ENCODE results near the gene OR56A4. TPM values are rescaled to one million over a fixed set of nuclear protein-coding genes. Genes with fewer than 3 reads are reported as not detected.
"Not testable (repeated sequence)": the region's sequence is repeated elsewhere in the genome, so short reads cannot be mapped to it uniquely, and the experiment has no call there.

The OR56A4 gene
- total RNA-seq, 1 experiment from 2014 or later: not detected

DNA sequence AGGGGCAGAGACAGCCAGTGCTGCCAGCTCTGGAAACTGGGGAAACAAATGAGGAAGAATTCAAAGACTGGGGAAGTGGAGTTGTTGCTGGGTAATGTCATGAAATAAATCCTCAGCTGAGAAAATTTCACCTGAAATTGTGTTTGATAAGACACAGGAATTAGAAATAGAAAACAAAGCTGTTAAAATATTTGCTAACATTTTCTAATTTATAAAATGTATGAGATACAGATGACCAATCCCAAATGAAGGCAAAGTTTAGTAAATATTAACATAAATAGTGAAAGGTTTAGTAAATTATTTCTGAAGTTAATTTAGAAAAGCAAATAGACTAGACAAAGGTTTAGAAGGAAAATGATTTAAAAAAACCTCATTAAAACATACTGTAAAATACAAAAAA lies 38.4 kb downstream of the OR56A4 start, which contains the start of gene OR56A5:
TSS of gene OR56A5 (minus strand) at position 101 of the 400 bp plus-strand sequence. CDS start at position 101, 0 bp downstream.
- no peaks in the 10 kb centered on the region for H3K9me3 ChIP-seq (ENCODE audit: insufficient read depth, low read depth)
- no peaks in the 10 kb centered on the region for H3F3A ChIP-seq (ENCODE audit: insufficient read depth, low read depth)
- H3K36me3 ChIP-seq (ENCODE audit: low read depth): no peaks in the 10 kb centered on the region
- H3K4me2 ChIP-seq: no peak within 1 kb of the TSS
- no peaks in the 10 kb centered on the region for H4K20me1 ChIP-seq (ENCODE audit: insufficient read depth)
- no peaks in the 10 kb centered on the region for H3K9me2 ChIP-seq (ENCODE audit: insufficient read depth)
- TF ChIP-seq, protein P1, sequence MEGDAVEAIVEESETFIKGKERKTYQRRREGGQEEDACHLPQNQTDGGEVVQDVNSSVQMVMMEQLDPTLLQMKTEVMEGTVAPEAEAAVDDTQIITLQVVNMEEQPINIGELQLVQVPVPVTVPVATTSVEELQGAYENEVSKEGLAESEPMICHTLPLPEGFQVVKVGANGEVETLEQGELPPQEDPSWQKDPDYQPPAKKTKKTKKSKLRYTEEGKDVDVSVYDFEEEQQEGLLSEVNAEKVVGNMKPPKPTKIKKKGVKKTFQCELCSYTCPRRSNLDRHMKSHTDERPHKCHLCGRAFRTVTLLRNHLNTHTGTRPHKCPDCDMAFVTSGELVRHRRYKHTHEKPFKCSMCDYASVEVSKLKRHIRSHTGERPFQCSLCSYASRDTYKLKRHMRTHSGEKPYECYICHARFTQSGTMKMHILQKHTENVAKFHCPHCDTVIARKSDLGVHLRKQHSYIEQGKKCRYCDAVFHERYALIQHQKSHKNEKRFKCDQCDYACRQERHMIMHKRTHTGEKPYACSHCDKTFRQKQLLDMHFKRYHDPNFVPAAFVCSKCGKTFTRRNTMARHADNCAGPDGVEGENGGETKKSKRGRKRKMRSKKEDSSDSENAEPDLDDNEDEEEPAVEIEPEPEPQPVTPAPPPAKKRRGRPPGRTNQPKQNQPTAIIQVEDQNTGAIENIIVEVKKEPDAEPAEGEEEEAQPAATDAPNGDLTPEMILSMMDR (conservative IDR thresholded peaks at IDR 0.05): no peak
- TF ChIP-seq EZH2 (IDR thresholded peaks at IDR 0.05; ENCODE audit: low read depth): no peak
- no peak for DNase-seq
- BruUV-seq (replicated peaks): no TSS peak
- POLR2A ChIA-PET (ENCODE audit: unreplicated experiment): no interaction called here
- no peak within 1 kb of the TSS for H3K27ac ChIP-seq
- no peaks in the 10 kb centered on the region for H3K4me1 ChIP-seq (replicated peaks; ENCODE audit: insufficient read depth)
- no peak within 1 kb of the TSS for H2AFZ ChIP-seq
- no peak within 1 kb of the TSS for H3K4me3 ChIP-seq
- H3K27me3 ChIP-seq (ENCODE audit: insufficient read depth, low read depth): 0 out of 2 replicates have a peak, but pooled peaks cover 6% of the 10 kb centered on the region
- H3K79me2 ChIP-seq (ENCODE audit: low read depth): no peaks in the 10 kb centered on the region
- CTCF ChIA-PET: no interaction called here
- intact Hi-C loops (cut with micrococcal nuclease; ENCODE audit: unreplicated experiment): no loop called here

DNA sequence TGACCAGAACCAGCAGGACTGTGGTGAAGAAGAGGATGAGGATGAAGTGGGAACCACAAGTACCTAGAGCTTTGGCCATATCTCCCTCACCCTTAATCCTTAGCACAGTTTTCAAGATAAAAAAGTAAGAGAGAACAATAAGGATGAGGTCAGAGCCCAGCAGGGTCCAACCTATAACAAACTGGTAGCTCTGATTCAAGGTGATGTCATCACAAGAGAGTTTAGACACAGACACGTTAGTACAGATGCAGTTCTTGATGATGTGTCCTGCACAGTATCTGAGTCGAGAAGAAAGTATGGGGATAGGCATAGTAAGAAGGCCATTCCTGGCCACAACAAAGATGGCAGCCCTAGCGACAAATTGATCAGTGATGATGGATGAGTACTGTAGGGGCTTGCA lies 39.0 kb downstream of the OR56A4 start:
- no peak overlapping the region for H3K27ac ChIP-seq
- no peaks in the 10 kb centered on the region for H3K9me3 ChIP-seq (ENCODE audit: insufficient read depth, low read depth)
- H3K36me3 ChIP-seq (ENCODE audit: low read depth): no peaks in the 10 kb centered on the region
- POLR2A ChIA-PET (ENCODE audit: unreplicated experiment): no interaction called here
- CTCF ChIA-PET: no interaction called here
- BruUV-seq (replicated peaks): no TSS peak
- no peaks in the 10 kb centered on the region for H3K4me1 ChIP-seq (replicated peaks; ENCODE audit: insufficient read depth)
- intact Hi-C loops (cut with micrococcal nuclease; ENCODE audit: unreplicated experiment): no loop called here
- H3K79me2 ChIP-seq (ENCODE audit: low read depth): no peaks in the 10 kb centered on the region
- H3K27me3 ChIP-seq (ENCODE audit: insufficient read depth, low read depth): 0 out of 2 replicates have a peak, but pooled peaks cover 6% of the 10 kb centered on the region
- no peak for DNase-seq
- no peak overlapping the region for H3K4me2 ChIP-seq
- TF ChIP-seq, protein P1 (conservative IDR thresholded peaks at IDR 0.05): no peak
- H3K9me2 ChIP-seq (ENCODE audit: insufficient read depth): no peaks in the 10 kb centered on the region
- H3F3A ChIP-seq (ENCODE audit: insufficient read depth, low read depth): no peaks in the 10 kb centered on the region
- no peak overlapping the region for H2AFZ ChIP-seq
- no peaks in the 10 kb centered on the region for H4K20me1 ChIP-seq (ENCODE audit: insufficient read depth)
- H3K4me3 ChIP-seq: no peak overlapping the region

DNA sequence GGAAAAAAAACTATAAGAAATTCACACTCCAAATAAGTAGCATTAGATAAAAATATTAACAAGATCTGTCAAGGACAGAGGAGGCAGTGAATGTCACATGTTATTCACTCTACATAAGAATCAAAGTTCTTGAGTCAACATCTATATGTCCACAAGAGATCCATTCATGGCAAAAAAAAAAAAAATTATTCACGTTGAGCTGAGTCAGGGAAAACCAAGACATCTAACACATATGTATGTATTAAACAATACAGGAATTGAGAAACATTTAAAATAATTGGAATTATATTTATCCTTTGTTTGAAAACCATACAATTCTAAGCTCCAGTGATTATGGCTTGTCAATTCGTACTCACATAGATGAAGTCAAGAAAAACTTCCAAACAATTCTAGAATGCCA lies 39.8 kb downstream of the OR56A4 start:
- Histone ChIP-seq H3K79me2 (ENCODE audit: low read depth) (no peaks in the 10 kb centered on the region), H3K27me3 (ENCODE audit: insufficient read depth, low read depth) (0 out of 2 replicates have a peak, but pooled peaks cover 6% of the 10 kb centered on the region), H3F3A (ENCODE audit: insufficient read depth, low read depth) (no peaks in the 10 kb centered on the region), H3K9me3 (ENCODE audit: insufficient read depth, low read depth) (no peaks in the 10 kb centered on the region), H3K4me2 (no peak overlapping the region), H3K9me2 (ENCODE audit: insufficient read depth) (no peaks in the 10 kb centered on the region), H3K36me3 (ENCODE audit: low read depth) (no peaks in the 10 kb centered on the region), H2AFZ (no peak overlapping the region), H3K4me1 (replicated peaks; ENCODE audit: insufficient read depth) (no peaks in the 10 kb centered on the region), H3K4me3 (no peak overlapping the region), H3K27ac (no peak overlapping the region), H4K20me1 (ENCODE audit: insufficient read depth) (no peaks in the 10 kb centered on the region)
- TF ChIP-seq EZH2 (IDR thresholded peaks at IDR 0.05; ENCODE audit: low read depth): no peak
- TF ChIP-seq, protein P1 (conservative IDR thresholded peaks at IDR 0.05): no peak
- no peak for DNase-seq
- ChIA-PET POLR2A (ENCODE audit: unreplicated experiment) (no interaction called here), CTCF (no interaction called here)
- intact Hi-C loops (cut with micrococcal nuclease; ENCODE audit: unreplicated experiment): no loop called here
- no TSS peak for BruUV-seq (replicated peaks)

DNA sequence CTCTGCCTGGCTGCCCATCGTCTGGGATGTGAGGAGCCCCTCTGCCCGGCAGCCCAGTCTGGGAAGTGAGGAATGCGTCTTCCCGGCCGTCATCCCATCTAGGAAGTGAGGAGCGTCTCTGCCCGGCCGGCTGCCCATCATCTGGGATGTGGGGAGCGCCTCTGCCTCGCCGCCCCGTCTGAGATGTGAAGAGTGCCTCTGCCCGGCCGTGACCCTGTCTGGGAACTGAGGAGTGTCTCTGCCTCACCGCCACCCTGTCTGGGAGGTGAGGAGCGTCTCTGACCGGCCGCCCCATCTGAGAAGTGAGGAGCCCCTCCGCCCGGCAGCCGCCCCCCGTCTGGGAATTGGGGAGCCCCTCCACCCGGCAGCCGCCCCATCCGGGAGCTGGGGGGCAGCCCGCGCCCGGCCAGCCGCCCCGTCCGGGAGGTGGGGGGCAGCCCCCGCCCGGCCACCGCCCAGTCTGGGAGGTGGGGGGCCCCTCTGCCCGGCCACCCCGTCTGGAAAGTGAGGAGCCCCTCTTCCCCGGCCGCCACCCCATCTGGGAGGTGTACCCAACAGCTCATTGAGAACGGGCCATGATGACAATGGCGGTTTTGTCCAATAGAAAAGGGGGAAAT lies 45.9 kb downstream of the OR56A4 start:
- CTCF ChIA-PET; H3K4me3 ChIP-seq; H3K9me3 ChIP-seq (ENCODE audit: insufficient read depth, low read depth); POLR2A ChIA-PET (ENCODE audit: unreplicated experiment); DNase-seq; H3F3A ChIP-seq (ENCODE audit: insufficient read depth, low read depth); H3K79me2 ChIP-seq (ENCODE audit: low read depth); H3K36me3 ChIP-seq (ENCODE audit: low read depth); BruUV-seq (replicated peaks); H3K27ac ChIP-seq; H4K20me1 ChIP-seq (ENCODE audit: insufficient read depth); H3K9me2 ChIP-seq (ENCODE audit: insufficient read depth); H3K27me3 ChIP-seq (ENCODE audit: insufficient read depth, low read depth); H3K4me1 ChIP-seq (replicated peaks; ENCODE audit: insufficient read depth); intact Hi-C loops (cut with micrococcal nuclease; ENCODE audit: unreplicated experiment); H3K4me2 ChIP-seq; H2AFZ ChIP-seq: not testable (repeated sequence)

Measured in PC-9 (cell line).